ENCODE data around the gene TCERG1.
"Not testable (repeated sequence)": the region's sequence is repeated elsewhere in the genome, so short reads cannot be mapped to it uniquely, and the experiment has no call there.

Gene TCERG1

GRCh38 chr5:146521403-146522106 is 74.4 kb downstream of the TCERG1 start:
- DNase-seq = no peak

GRCh38 chr5:146523698-146524097 is 76.6 kb downstream of the TCERG1 start:
- no peak for DNase-seq

DNA sequence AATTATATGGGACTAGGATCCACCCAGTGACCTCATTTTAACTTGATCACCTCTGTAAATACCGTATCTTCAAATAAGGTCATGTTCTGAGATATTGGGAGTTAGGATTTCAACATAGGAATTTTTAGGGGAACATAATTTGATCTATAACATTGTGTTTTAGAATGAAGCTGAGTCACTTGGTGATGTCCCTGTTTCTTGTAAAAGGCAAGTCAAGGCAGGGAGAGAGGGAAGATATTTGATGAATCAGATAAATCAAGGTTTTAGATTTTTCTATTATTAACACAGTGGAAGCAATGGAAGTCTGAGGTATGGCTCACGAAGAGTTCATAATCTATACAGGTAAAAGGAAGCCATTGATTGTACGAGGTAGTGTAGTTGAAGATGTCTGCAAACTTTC is 80.7 kb downstream of the TCERG1 start:
- DNase-seq = no peak

- no peak for DNase-seq
These were observed 81.1 kb downstream of the TCERG1 start for GRCh38 chr5:146528236-146528635.

DNA sequence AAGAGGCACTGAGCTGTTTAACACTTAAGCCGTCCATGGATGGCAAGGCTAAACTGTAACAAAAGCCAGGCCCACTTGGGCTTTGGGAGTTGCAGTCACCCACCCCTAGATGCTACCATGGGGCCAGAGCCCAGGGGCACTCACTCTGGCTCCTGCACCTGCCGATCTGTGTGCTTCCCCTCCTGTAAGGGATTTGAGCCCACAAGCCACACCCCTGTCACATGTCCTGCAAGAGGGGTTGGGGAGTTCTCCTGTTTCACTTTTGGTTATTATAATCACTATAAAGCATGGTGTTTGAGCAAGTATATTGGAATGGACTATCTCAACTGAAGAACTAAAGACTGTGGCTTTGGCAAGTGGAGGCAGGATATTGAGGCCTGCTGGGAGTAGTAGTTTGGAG is 82.9 kb downstream of the TCERG1 start:
- DNase-seq = no peak

DNA sequence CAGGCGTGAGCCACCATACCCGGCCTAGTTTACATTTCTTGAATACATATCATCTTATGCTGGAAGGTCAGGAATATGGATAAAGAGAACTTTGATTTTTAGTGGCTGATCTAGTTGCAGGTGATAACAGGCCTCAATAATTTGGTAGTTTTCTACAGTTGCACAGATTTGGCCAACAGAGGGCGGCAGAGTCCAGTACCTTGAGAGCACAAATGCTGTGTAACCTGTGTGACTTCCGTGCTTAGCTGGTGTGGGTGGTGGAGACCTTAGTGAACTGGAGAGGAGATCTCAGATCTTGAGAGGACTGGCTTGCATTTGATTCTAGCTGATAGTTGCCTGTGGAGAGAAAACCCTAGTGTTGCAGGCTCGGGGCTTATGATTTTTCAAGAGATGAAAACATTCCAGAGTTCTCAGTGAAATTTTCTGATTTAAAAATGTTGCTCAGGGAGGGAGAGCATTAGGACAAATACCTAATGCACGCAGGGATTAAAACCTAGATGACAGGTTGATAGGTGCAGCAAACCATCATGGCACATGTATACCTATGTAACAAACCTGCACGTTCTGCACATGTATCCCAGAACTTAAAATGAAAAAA is 86.2 kb downstream of the TCERG1 start:
- peak; percentile 23 to 66 (median 49) for DNase-seq

DNA sequence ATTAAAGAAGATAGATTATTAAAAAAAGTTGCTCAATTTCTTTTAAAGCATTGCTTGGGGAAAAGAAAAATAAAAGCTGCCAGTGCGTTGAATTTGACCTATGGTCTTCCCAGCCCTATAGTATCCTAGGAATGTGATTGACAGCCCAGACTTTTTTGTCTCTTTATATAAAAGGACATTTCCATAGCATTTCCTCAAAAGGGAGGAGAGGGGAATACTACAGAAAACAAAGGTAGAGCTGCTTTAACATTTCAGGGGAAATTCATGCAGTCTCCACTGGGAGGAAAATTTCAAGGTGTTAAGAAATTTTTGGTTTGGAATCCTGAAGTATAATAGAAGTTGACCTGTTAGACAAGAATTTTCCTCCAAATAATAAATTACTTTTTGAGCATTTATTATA is 86.7 kb downstream of the TCERG1 start:
- no peak for DNase-seq

- DNase-seq = no peak
These were observed 91.3 kb downstream of the TCERG1 start for GRCh38 chr5:146538432-146538831.

DNA sequence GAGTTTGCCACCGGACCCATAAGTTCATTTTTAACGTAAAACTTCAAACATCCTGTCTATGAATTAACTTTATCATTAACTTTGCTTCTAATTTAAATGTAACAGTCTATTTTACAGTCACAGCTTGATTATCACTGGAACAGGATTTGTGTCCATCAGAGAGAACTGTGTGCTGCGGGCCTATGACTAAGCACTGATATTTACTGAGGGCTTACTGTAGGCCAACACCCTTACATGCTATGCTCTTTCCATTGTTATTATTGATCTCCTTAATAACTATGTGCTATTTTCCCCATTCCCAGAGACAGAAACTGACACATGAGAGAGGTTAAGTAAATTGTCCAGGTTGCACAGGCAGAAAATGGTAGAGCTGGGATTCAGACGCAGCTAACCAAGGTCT is 92.8 kb downstream of the TCERG1 start:
- DNase-seq = no peak

GRCh38 chr5:146540414-146540813 is 93.3 kb downstream of the TCERG1 start:
- DNase-seq = no peak

- DNase-seq = peak; percentile 17 to 58 (median 43)
These were observed 95.1 kb downstream of the TCERG1 start for GRCh38 chr5:146541958-146542849.

DNA sequence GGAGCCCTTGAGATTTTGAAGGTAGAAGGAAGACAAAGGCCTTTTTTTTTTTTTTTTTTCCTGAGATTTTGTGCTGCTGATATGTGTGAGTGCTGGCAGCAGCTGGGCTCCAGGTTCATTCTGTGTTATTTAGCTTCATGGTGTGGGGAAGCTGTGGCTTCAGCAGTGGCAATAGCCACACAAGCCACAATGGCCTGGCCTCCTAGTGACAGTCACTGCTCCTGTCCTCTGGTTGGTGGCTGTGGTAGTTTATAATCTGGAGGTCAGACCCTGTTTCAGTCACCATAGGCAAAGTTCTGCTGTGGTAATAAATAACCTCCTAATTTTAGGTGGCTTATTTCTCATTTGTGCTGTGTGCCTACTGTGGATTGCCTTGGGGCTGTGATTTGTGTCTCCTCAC is 97.1 kb downstream of the TCERG1 start:
- DNase-seq = no peak

GRCh38 chr5:146548781-146549449 is 101.8 kb downstream of the TCERG1 start:
- no peak for DNase-seq

- no peak for DNase-seq
These were observed 102.5 kb downstream of the TCERG1 start for GRCh38 chr5:146549615-146550014.

GRCh38 chr5:146553446-146553845 is 106.3 kb downstream of the TCERG1 start:
- DNase-seq = no peak

DNA sequence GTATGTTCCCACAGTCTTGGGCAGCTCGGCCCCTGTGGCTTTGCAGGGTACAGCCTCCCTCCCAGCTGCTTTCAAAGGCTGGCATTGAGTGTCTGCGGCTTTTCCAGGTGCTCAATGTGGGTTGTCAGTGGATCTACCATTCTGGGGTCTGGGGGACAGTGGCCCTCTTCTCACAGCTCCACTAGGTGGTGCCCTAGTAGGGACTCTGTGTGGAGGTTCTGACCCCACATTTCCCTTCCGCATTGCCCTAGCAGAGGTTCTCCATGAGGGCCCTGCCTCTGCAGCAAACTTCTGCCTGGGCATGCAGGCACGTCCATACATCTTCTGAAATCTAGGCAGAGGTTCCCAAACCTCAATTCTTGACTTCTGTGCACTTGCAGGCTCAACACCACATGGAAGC is 109.8 kb downstream of the TCERG1 start:
- not testable (repeated sequence) for DNase-seq

DNA sequence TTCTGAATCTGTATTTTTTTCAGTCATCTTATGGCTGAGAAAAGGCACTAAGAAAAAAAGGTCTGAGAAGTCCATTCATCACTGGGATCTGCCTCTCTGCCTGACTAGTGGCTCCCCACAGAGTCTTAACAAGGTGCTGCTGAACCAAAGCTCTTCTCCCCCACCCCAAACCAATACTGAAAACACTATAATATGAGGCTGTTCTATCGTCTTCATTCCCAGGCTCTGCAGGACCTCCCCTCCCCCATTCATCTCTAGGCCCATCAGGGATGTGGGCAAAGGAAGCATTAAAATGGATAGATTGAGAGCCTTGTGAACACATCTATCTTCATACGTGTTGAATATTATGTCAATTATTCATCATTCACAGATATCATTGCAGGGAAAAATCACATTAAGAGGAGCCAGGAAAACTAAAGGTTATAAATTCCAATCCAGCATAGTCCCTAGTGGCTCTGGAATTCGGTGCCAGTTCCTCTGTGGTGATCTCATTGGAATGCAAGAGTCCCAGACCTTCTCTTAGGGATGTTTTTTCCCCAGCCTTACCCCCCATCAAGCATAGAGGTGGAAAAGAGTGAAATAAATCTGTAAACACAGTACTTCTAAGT is 113.2 kb downstream of the TCERG1 start:
- no peak for DNase-seq
